GM23338 (cell line): ENCODE measurements around the gene UBE3B. TPM values are rescaled to one million over a fixed set of nuclear protein-coding genes. Genes with fewer than 3 reads are reported as not detected.
A peak's percentile ranks its signal among the peaks of the same experiment; 100 is the strongest.

ENCODE experiments used
- ATAC-seq: fragments of 200-7000 bp; cut with Tn5 transposase; 3 replicates; pipeline ENCODE4 v1.9.1; 2020
- DNase-seq: peaks from one replicate; pipeline ENCODE4 v3.0.0-alpha.2; 2015; ENCODE audit warnings: low spot score
- H2AFZ ChIP-seq: fragments of 200-600 bp; sonication (generic); 2 replicates; pipeline ENCODE4 v1.8.0; 2016; ENCODE audit warnings: antibody characterized with exemption, mild to moderate bottlenecking, moderate library complexity
- H3F3A ChIP-seq: fragments of 200-600 bp; sonication (generic); replicated peaks from 2 replicates; pipeline ENCODE4 v1.8.0; 2017; ENCODE audit warnings: antibody characterized with exemption, mixed run types, low read depth
- H3K27ac ChIP-seq: fragments of 200-600 bp; sonication (generic); 2 replicates; pipeline ENCODE4 v1.6.1; 2016; ENCODE audit warnings: low read depth
- H3K27me3 ChIP-seq: fragments of 200-600 bp; sonication (generic); 2 replicates; pipeline ENCODE4 v1.8.0; 2016; ENCODE audit warnings: mild to moderate bottlenecking, mixed run types, moderate library complexity; ENCODE audit not compliant: insufficient read depth
- H3K36me3 ChIP-seq: fragments of 200-600 bp; sonication (generic); 2 replicates; pipeline ENCODE4 v1.8.0; 2016; ENCODE audit warnings: mild to moderate bottlenecking; ENCODE audit not compliant: insufficient read depth
- H3K4me1 ChIP-seq: fragments of 200-600 bp; sonication (generic); 2 replicates; pipeline ENCODE4 v1.8.0; 2016; ENCODE audit warnings: mild to moderate bottlenecking, moderate library complexity; ENCODE audit not compliant: insufficient read depth
- H3K4me2 ChIP-seq: fragments of 200-600 bp; sonication (generic); 2 replicates; pipeline ENCODE4 v1.7.1; 2017; ENCODE audit warnings: mixed run types
- H3K4me3 ChIP-seq: fragments of 200-600 bp; sonication (generic); 2 replicates; pipeline ENCODE4 v1.6.1; 2016; ENCODE audit warnings: mixed run types
- H3K79me2 ChIP-seq: fragments of 200-600 bp; sonication (generic); replicated peaks from 2 replicates; pipeline ENCODE4 v1.8.0; 2017; ENCODE audit warnings: mild to moderate bottlenecking; ENCODE audit not compliant: insufficient read depth
- H3K9me2 ChIP-seq: fragments of 200-600 bp; sonication (generic); 2 replicates; pipeline ENCODE4 v1.8.0; 2017; ENCODE audit not compliant: insufficient read depth
- H4K20me1 ChIP-seq: fragments of 200-600 bp; sonication (generic); replicated peaks from 2 replicates; pipeline ENCODE4 v1.8.0; 2017; ENCODE audit warnings: mild to moderate bottlenecking; ENCODE audit not compliant: insufficient read depth
- H3K27ac Mint-ChIP-seq: 2 replicates; pipeline ENCODE4 v1.8.0; 2020; ENCODE audit warnings: inconsistent platforms, mild to moderate bottlenecking, moderate library complexity, mixed read lengths
- H3K27me3 Mint-ChIP-seq: 3 replicates; pipeline ENCODE4 v1.8.0; 2022; ENCODE audit warnings: low read depth, mild to moderate bottlenecking, moderate library complexity, mixed read lengths, inconsistent platforms; ENCODE audit not compliant: insufficient read depth, poor library complexity
- H3K36me3 Mint-ChIP-seq: 3 replicates; pipeline ENCODE4 v1.8.0; 2021; ENCODE audit warnings: low read depth, mild to moderate bottlenecking, inconsistent platforms, moderate library complexity, mixed read lengths
- H3K4me1 Mint-ChIP-seq: 3 replicates; pipeline ENCODE4 v1.8.0; 2020; ENCODE audit warnings: mild to moderate bottlenecking, inconsistent platforms, mixed read lengths
- H3K4me3 Mint-ChIP-seq: 3 replicates; pipeline ENCODE4 v1.8.0; 2021; ENCODE audit warnings: moderate library complexity, mild to moderate bottlenecking, inconsistent platforms, mixed read lengths
- H3K9me3 Mint-ChIP-seq: 3 replicates; pipeline ENCODE4 v1.8.0; 2020; ENCODE audit warnings: moderate library complexity, mild to moderate bottlenecking, inconsistent platforms, mixed read lengths
- CREB1 ChIP-seq: fragments of 250-450 bp; sonication (Bioruptor Pico); IDR thresholded peaks from 2 replicates; pipeline ENCODE4 v1.5.0; 2020; ENCODE audit warnings: low read depth, mild to moderate bottlenecking, moderate library complexity
- CTCF ChIP-seq, 2 experiments: fragments of 200-600 bp in 1 of 2; sonication (generic) in 1 of 2; conservative IDR thresholded peaks; 2 replicates each; pipeline versions ENCODE4 v1.5.1 to v1.6.1; 2016 to 2017; ENCODE audit warnings: antibody characterized with exemption in 2 of 2, low read depth in 2 of 2, mild to moderate bottlenecking in 2 of 2, moderate library complexity in 1 of 2
- ETS1 ChIP-seq: IDR thresholded peaks from 2 replicates; pipeline ENCODE4 v1.6.1; 2016; ENCODE audit warnings: antibody characterized with exemption
- EZH2 ChIP-seq: fragments of 200-600 bp; sonication (generic); IDR thresholded peaks from one replicate; pipeline ENCODE4 v1.8.0; 2017; ENCODE audit warnings: antibody characterized with exemption, mild to moderate bottlenecking, low read depth; ENCODE audit not compliant: unreplicated experiment
- EZH2phosphoT487 ChIP-seq: fragments of 200-600 bp; sonication (generic); IDR thresholded peaks from one replicate; pipeline ENCODE4 v1.8.1; 2018; ENCODE audit warnings: antibody characterized with exemption; ENCODE audit not compliant: unreplicated experiment
- JUNB ChIP-seq: IDR thresholded peaks from one replicate; pipeline ENCODE4 v1.6.1; 2016; ENCODE audit warnings: antibody characterized with exemption; ENCODE audit not compliant: unreplicated experiment
- NANOG ChIP-seq: IDR thresholded peaks from 2 replicates; pipeline ENCODE4 v1.6.1; 2016; ENCODE audit warnings: antibody characterized with exemption, borderline replicate concordance
- REST ChIP-seq: IDR thresholded peaks from one replicate; pipeline ENCODE4 v1.6.1; 2018; ENCODE audit warnings: antibody characterized with exemption; ENCODE audit not compliant: unreplicated experiment
- STAT1 ChIP-seq: IDR thresholded peaks from one replicate; pipeline ENCODE4 v1.6.1; 2016; ENCODE audit warnings: antibody characterized with exemption; ENCODE audit not compliant: unreplicated experiment
- ZNF331 ChIP-seq: fragments of 250-450 bp; sonication (Bioruptor Pico); IDR thresholded peaks from 2 replicates; pipeline ENCODE4 v1.5.0; 2020; ENCODE audit warnings: low read depth, mild to moderate bottlenecking, moderate library complexity
- polyA plus RNA-seq: library from polyadenylated mRNA; unstranded; fragments of >200 nt; fragmentation: Nextera tagmentation; extraction: Ambion mirVana; gene quantifications from 2 replicates; pipeline ENCODE4 v1.2.1, GENCODE V29; 2016
- total RNA-seq: library from RNA; depleted of rRNA; stranded (reverse); fragments of >200 nt; shearing (Covaris generic); gene quantifications from 2 replicates; pipeline ENCODE4 v1.2.3, GENCODE V29; 2014

Gene UBE3B
- total and polyA plus RNA-seq, 2 experiments from 2014 or later, result 20.8 TPM

- no peak for TF ChIP-seq CTCF (conservative IDR thresholded peaks at IDR 0.05; ENCODE audit: low read depth in 2 of 2)
- no peak for TF ChIP-seq JUNB
- TF ChIP-seq NANOG, result no peak
- TF ChIP-seq STAT1, result no peak
- no peak for TF ChIP-seq REST
- TF ChIP-seq CREB1 (CRISPR knock-in tag), result no peak
- no peak for TF ChIP-seq EZH2
- no peak for TF ChIP-seq EZH2phosphoT487
- no peak for TF ChIP-seq ZNF331 (CRISPR knock-in tag)
Observed at GRCh38 chr12:109532721-109533486, 55.5 kb downstream of the UBE3B start (continued).

- Histone ChIP-seq H3K9me2 (no peaks in the 10 kb centered on the region), H3K27me3 (no peaks in the 10 kb centered on the region), H3K4me2 (no peak overlapping the region), H3K36me3 (no peaks in the 10 kb centered on the region), H4K20me1 (no peaks in the 10 kb centered on the region), H2AFZ (no peak overlapping the region), H3K4me1 (0 out of 2 replicates have a peak, but pooled peaks cover 7% of the 10 kb centered on the region), H3K4me3 (no peak overlapping the region), H3K79me2 (no peaks in the 10 kb centered on the region), H3F3A (no peaks in the 10 kb centered on the region), H3K27ac (no peak overlapping the region)
- Mint-ChIP-seq H3K4me3 (no peak overlapping the region), H3K27ac (0 out of 2 replicates have a peak overlapping the region, but pooled peaks have one; percentile 56), H3K27me3 (peaks cover 7% of the 10 kb centered on the region), H3K9me3 (no peaks in the 10 kb centered on the region), H3K36me3 (no peaks in the 10 kb centered on the region; the same call in 2 of the 3 replicates), H3K4me1 (peaks cover 11% of the 10 kb centered on the region)
- DNase-seq (no peak), ATAC-seq (no peak)
- TF ChIP-seq CREB1 (CRISPR knock-in tag), result no peak
- TF ChIP-seq CTCF (conservative IDR thresholded peaks at IDR 0.05; ENCODE audit: low read depth in 2 of 2), result no peak
- TF ChIP-seq EZH2phosphoT487, result no peak
- TF ChIP-seq ZNF331 (CRISPR knock-in tag), result no peak
- TF ChIP-seq ETS1, result no peak
- TF ChIP-seq NANOG, result no peak
- TF ChIP-seq STAT1, result no peak
- no peak for TF ChIP-seq REST
Observed at GRCh38 chr12:109533487-109533740, 56.0 kb downstream of the UBE3B start.
